Brain microvascular endothelial cell (primary cell): ENCODE measurements around the gene RBPMS2.
A peak's percentile ranks its signal among the peaks of the same experiment; 100 is the strongest.

ENCODE experiments used
- DNase-seq: peaks from one replicate; pipeline ENCODE4 v3.0.0-alpha.2; 2020
- H3K27ac ChIP-seq: fragments of 250-450 bp; sonication (Bioruptor Pico); 2 replicates; pipeline ENCODE4 v1.5.1; 2020; ENCODE audit warnings: mild to moderate bottlenecking, moderate library complexity
- H3K27me3 ChIP-seq: fragments of 250-450 bp; sonication (Bioruptor Pico); replicated peaks from 2 replicates; pipeline ENCODE4 v1.5.1; 2020; ENCODE audit warnings: mild to moderate bottlenecking
- H3K36me3 ChIP-seq: fragments of 250-450 bp; sonication (Bioruptor Pico); replicated peaks from 2 replicates; pipeline ENCODE4 v1.5.1; 2020; ENCODE audit warnings: mild to moderate bottlenecking
- H3K4me3 ChIP-seq: 2 replicates; pipeline ENCODE4 v1.5.1; 2011; ENCODE audit warnings: low read depth, mild to moderate bottlenecking, control low read depth, low read length, moderate library complexity
- CTCF ChIP-seq: IDR thresholded peaks from 2 replicates; pipeline ENCODE4 v1.5.1; 2011; ENCODE audit warnings: low read depth, mild to moderate bottlenecking, moderate library complexity, low read length, control low read depth, inconsistent platforms; ENCODE audit errors: missing control alignments
- in situ Hi-C: cut with HindIII; loops from 2 replicates; pipeline ENCODE4 v1.10.0; 2017; ENCODE audit warnings: low sequenced_read_pairs, low pct_ligation_motif_present

Gene RBPMS2

GRCh38 chr15:64810497-64811326 is 35.3 kb upstream of the RBPMS2 start:
- Histone ChIP-seq H3K36me3 (no peaks in the 10 kb centered on the region), H3K27ac (no peak overlapping the region), H3K27me3 (no peaks in the 10 kb centered on the region), H3K4me3 (no peak overlapping the region)
- no peak for TF ChIP-seq CTCF
- no peak for DNase-seq
- in situ Hi-C loops: no loop called here

- Histone ChIP-seq H3K36me3 (no peaks in the 10 kb centered on the region), H3K4me3 (no peak overlapping the region), H3K27me3 (no peaks in the 10 kb centered on the region), H3K27ac (no peak overlapping the region)
- peak; percentile 99 for TF ChIP-seq CTCF
- in situ Hi-C loops: no loop called here
- DNase-seq: peak; percentile 59
Measured at GRCh38 chr15:64809649-64810496, 34.5 kb upstream of the RBPMS2 start.

- no peak for TF ChIP-seq CTCF
- Histone ChIP-seq H3K27ac (no peak overlapping the region), H3K27me3 (no peaks in the 10 kb centered on the region), H3K36me3 (no peaks in the 10 kb centered on the region), H3K4me3 (no peak overlapping the region)
- DNase-seq: no peak
- in situ Hi-C loops: no loop called here
Measured at GRCh38 chr15:64808785-64809453, 33.5 kb upstream of the RBPMS2 start.

- Histone ChIP-seq H3K36me3 (no peaks in the 10 kb centered on the region), H3K27ac (no peak overlapping the region), H3K27me3 (no peaks in the 10 kb centered on the region), H3K4me3 (no peak overlapping the region)
- TF ChIP-seq CTCF: no peak
- in situ Hi-C loops: no loop called here
- DNase-seq: no peak
Measured at GRCh38 chr15:64807751-64808222, 32.4 kb upstream of the RBPMS2 start.

GRCh38 chr15:64807051-64807749 is 31.8 kb upstream of the RBPMS2 start:
- TF ChIP-seq CTCF: no peak
- H3K4me3 ChIP-seq: no peak overlapping the region
- H3K27me3 ChIP-seq: no peaks in the 10 kb centered on the region
- DNase-seq: no peak
- no peak overlapping the region for H3K27ac ChIP-seq
- in situ Hi-C loops: no loop called here
- H3K36me3 ChIP-seq: no peaks in the 10 kb centered on the region
